ENCODE results near the gene CACNA2D3.

CACNA2D3 gene

GRCh38 chr3:54150864-54151467, 28.6 kb downstream of the CACNA2D3 start:
- Histone ChIP-seq H3K4me3 (ENCODE audit: low read length) (no peak overlapping the region), H3K9me3 (ENCODE audit: control insufficient read depth, low read length) (no peaks in the 10 kb centered on the region), H3K4me1 (ENCODE audit: control insufficient read depth, insufficient read depth, low read length) (no peaks in the 10 kb centered on the region), H3K36me3 (ENCODE audit: control insufficient read depth, insufficient read depth, low read length, severe bottlenecking) (no peaks in the 10 kb centered on the region), H3K9ac (ENCODE audit: low read length) (no peak overlapping the region), H3K27me3 (replicated peaks; ENCODE audit: control insufficient read depth, insufficient read depth, low read length) (peaks cover 8% of the 10 kb centered on the region)
- DNase-seq (ENCODE audit: low read depth): no peak

- DNase-seq (ENCODE audit: low read depth): no peak
- Histone ChIP-seq H3K9me3 (ENCODE audit: control insufficient read depth, low read length) (no peaks in the 10 kb centered on the region), H3K36me3 (ENCODE audit: control insufficient read depth, insufficient read depth, low read length, severe bottlenecking) (no peaks in the 10 kb centered on the region), H3K9ac (ENCODE audit: low read length) (no peak overlapping the region), H3K27me3 (replicated peaks; ENCODE audit: control insufficient read depth, insufficient read depth, low read length) (peaks cover 13% of the 10 kb centered on the region), H3K4me1 (ENCODE audit: control insufficient read depth, insufficient read depth, low read length) (no peaks in the 10 kb centered on the region), H3K4me3 (ENCODE audit: low read length) (no peak overlapping the region)
Measured at GRCh38 chr3:54153477-54153876, 31.1 kb downstream of the CACNA2D3 start.

- no peaks in the 10 kb centered on the region for H3K9me3 ChIP-seq (ENCODE audit: control insufficient read depth, low read length)
- no peak overlapping the region for H3K9ac ChIP-seq (ENCODE audit: low read length)
- H3K36me3 ChIP-seq (ENCODE audit: control insufficient read depth, insufficient read depth, low read length, severe bottlenecking): no peaks in the 10 kb centered on the region
- DNase-seq (ENCODE audit: low read depth): no peak
- peaks cover 12% of the 10 kb centered on the region for H3K27me3 ChIP-seq (replicated peaks; ENCODE audit: control insufficient read depth, insufficient read depth, low read length)
- H3K4me3 ChIP-seq (ENCODE audit: low read length): no peak overlapping the region
- peaks cover 5% of the 10 kb centered on the region for H3K4me1 ChIP-seq (ENCODE audit: control insufficient read depth, insufficient read depth, low read length)
Measured at GRCh38 chr3:54157860-54158259, 35.5 kb downstream of the CACNA2D3 start.

GRCh38 chr3:54159917-54160316, 37.6 kb downstream of the CACNA2D3 start:
- no peak overlapping the region for H3K9ac ChIP-seq (ENCODE audit: low read length)
- no peaks in the 10 kb centered on the region for H3K36me3 ChIP-seq (ENCODE audit: control insufficient read depth, insufficient read depth, low read length, severe bottlenecking)
- H3K9me3 ChIP-seq (ENCODE audit: control insufficient read depth, low read length): no peaks in the 10 kb centered on the region
- H3K4me1 ChIP-seq (ENCODE audit: control insufficient read depth, insufficient read depth, low read length): peaks cover 5% of the 10 kb centered on the region
- no peak for DNase-seq (ENCODE audit: low read depth)
- peaks cover 12% of the 10 kb centered on the region for H3K27me3 ChIP-seq (replicated peaks; ENCODE audit: control insufficient read depth, insufficient read depth, low read length)
- H3K4me3 ChIP-seq (ENCODE audit: low read length): no peak overlapping the region

- Histone ChIP-seq H3K9me3 (ENCODE audit: control insufficient read depth, low read length) (peaks cover 5% of the 10 kb centered on the region), H3K9ac (ENCODE audit: low read length) (no peak overlapping the region), H3K27me3 (replicated peaks; ENCODE audit: control insufficient read depth, insufficient read depth, low read length) (peaks cover 7% of the 10 kb centered on the region), H3K36me3 (ENCODE audit: control insufficient read depth, insufficient read depth, low read length, severe bottlenecking) (no peaks in the 10 kb centered on the region), H3K4me3 (ENCODE audit: low read length) (no peak overlapping the region), H3K4me1 (ENCODE audit: control insufficient read depth, insufficient read depth, low read length) (peaks cover 5% of the 10 kb centered on the region)
- DNase-seq (ENCODE audit: low read depth): no peak
Measured at GRCh38 chr3:54163441-54163840, 41.1 kb downstream of the CACNA2D3 start.

GRCh38 chr3:54164192-54164975, 42.0 kb downstream of the CACNA2D3 start:
- no peak for DNase-seq (ENCODE audit: low read depth)
- peaks cover 7% of the 10 kb centered on the region for H3K27me3 ChIP-seq (replicated peaks; ENCODE audit: control insufficient read depth, insufficient read depth, low read length)
- H3K9ac ChIP-seq (ENCODE audit: low read length): no peak overlapping the region
- peaks cover 4% of the 10 kb centered on the region for H3K4me1 ChIP-seq (ENCODE audit: control insufficient read depth, insufficient read depth, low read length)
- no peaks in the 10 kb centered on the region for H3K36me3 ChIP-seq (ENCODE audit: control insufficient read depth, insufficient read depth, low read length, severe bottlenecking)
- H3K9me3 ChIP-seq (ENCODE audit: control insufficient read depth, low read length): peaks cover 5% of the 10 kb centered on the region
- H3K4me3 ChIP-seq (ENCODE audit: low read length): no peak overlapping the region

GRCh38 chr3:54165865-54166264, 43.5 kb downstream of the CACNA2D3 start:
- H3K9me3 ChIP-seq (ENCODE audit: control insufficient read depth, low read length): peaks cover 5% of the 10 kb centered on the region
- H3K9ac ChIP-seq (ENCODE audit: low read length): no peak overlapping the region
- no peaks in the 10 kb centered on the region for H3K4me1 ChIP-seq (ENCODE audit: control insufficient read depth, insufficient read depth, low read length)
- no peak for DNase-seq (ENCODE audit: low read depth)
- H3K4me3 ChIP-seq (ENCODE audit: low read length): no peak overlapping the region
- H3K27me3 ChIP-seq (replicated peaks; ENCODE audit: control insufficient read depth, insufficient read depth, low read length): peaks cover 7% of the 10 kb centered on the region
- H3K36me3 ChIP-seq (ENCODE audit: control insufficient read depth, insufficient read depth, low read length, severe bottlenecking): no peaks in the 10 kb centered on the region

- no peak overlapping the region for H3K4me3 ChIP-seq (ENCODE audit: low read length)
- H3K36me3 ChIP-seq (ENCODE audit: control insufficient read depth, insufficient read depth, low read length, severe bottlenecking): no peaks in the 10 kb centered on the region
- H3K9me3 ChIP-seq (ENCODE audit: control insufficient read depth, low read length): peaks cover 5% of the 10 kb centered on the region
- H3K27me3 ChIP-seq (replicated peaks; ENCODE audit: control insufficient read depth, insufficient read depth, low read length): no peaks in the 10 kb centered on the region
- no peaks in the 10 kb centered on the region for H3K4me1 ChIP-seq (ENCODE audit: control insufficient read depth, insufficient read depth, low read length)
- DNase-seq (ENCODE audit: low read depth): no peak
- H3K9ac ChIP-seq (ENCODE audit: low read length): no peak overlapping the region
Measured at GRCh38 chr3:54167999-54168398, 45.6 kb downstream of the CACNA2D3 start.

GRCh38 chr3:54168451-54168850, 46.1 kb downstream of the CACNA2D3 start:
- no peak for DNase-seq (ENCODE audit: low read depth)

GRCh38 chr3:54169524-54169923, 47.2 kb downstream of the CACNA2D3 start:
- Histone ChIP-seq H3K36me3 (ENCODE audit: control insufficient read depth, insufficient read depth, low read length, severe bottlenecking) (no peaks in the 10 kb centered on the region), H3K4me3 (ENCODE audit: low read length) (no peak overlapping the region), H3K9ac (ENCODE audit: low read length) (no peak overlapping the region), H3K9me3 (ENCODE audit: control insufficient read depth, low read length) (peaks cover 5% of the 10 kb centered on the region), H3K27me3 (replicated peaks; ENCODE audit: control insufficient read depth, insufficient read depth, low read length) (no peaks in the 10 kb centered on the region), H3K4me1 (ENCODE audit: control insufficient read depth, insufficient read depth, low read length) (no peaks in the 10 kb centered on the region)
- DNase-seq (ENCODE audit: low read depth): no peak

More at GRCh38 chr3:54168451-54168850, 46.1 kb downstream of the CACNA2D3 start:
- Histone ChIP-seq H3K4me3 (ENCODE audit: low read length) (no peak overlapping the region), H3K9me3 (ENCODE audit: control insufficient read depth, low read length) (peaks cover 5% of the 10 kb centered on the region), H3K36me3 (ENCODE audit: control insufficient read depth, insufficient read depth, low read length, severe bottlenecking) (no peaks in the 10 kb centered on the region), H3K9ac (ENCODE audit: low read length) (no peak overlapping the region), H3K4me1 (ENCODE audit: control insufficient read depth, insufficient read depth, low read length) (no peaks in the 10 kb centered on the region), H3K27me3 (replicated peaks; ENCODE audit: control insufficient read depth, insufficient read depth, low read length) (no peaks in the 10 kb centered on the region)

GRCh38 chr3:54171509-54171908, 49.2 kb downstream of the CACNA2D3 start:
- no peak overlapping the region for H3K9ac ChIP-seq (ENCODE audit: low read length)
- no peak for DNase-seq (ENCODE audit: low read depth)
- H3K27me3 ChIP-seq (replicated peaks; ENCODE audit: control insufficient read depth, insufficient read depth, low read length): no peaks in the 10 kb centered on the region
- H3K4me1 ChIP-seq (ENCODE audit: control insufficient read depth, insufficient read depth, low read length): no peaks in the 10 kb centered on the region
- no peak overlapping the region for H3K4me3 ChIP-seq (ENCODE audit: low read length)
- no peaks in the 10 kb centered on the region for H3K9me3 ChIP-seq (ENCODE audit: control insufficient read depth, low read length)
- H3K36me3 ChIP-seq (ENCODE audit: control insufficient read depth, insufficient read depth, low read length, severe bottlenecking): no peaks in the 10 kb centered on the region
